Adrenal gland (tissue), 12 donors: ENCODE data around the gene STYX. TPM values are rescaled to one million over a fixed set of nuclear protein-coding genes. Genes with fewer than 3 reads are reported as not detected.

Experiments
- DNase-seq, 7 donors: peaks; one replicate each; pipeline ENCODE4 v3.0.0-alpha.2; 2019 to 2020
- H3K27ac ChIP-seq, 5 donors: fragments of 200-600 bp; sonication (generic) in 4 of 5; 1 replicate in 3 of 5; 2 replicates in 2 of 5; pipeline versions ENCODE4 v1.5.1 to v1.8.0; 2016 to 2020; ENCODE audit warnings: mild to moderate bottlenecking in 1 of 5
- H3K27me3 ChIP-seq: fragments of 200-600 bp; 2 replicates; pipeline ENCODE4 v1.8.0; 2021
- H3K36me3 ChIP-seq, 2 donors: fragments of 200-600 bp; replicated peaks in 1 of 2; 1 replicate in 1 of 2; 2 replicates in 1 of 2; pipeline versions ENCODE4 v1.5.1 to v1.8.0; 2018 to 2022
- H3K4me1 ChIP-seq, 2 donors: fragments of 200-600 bp; replicated peaks in 1 of 2; 1 replicate in 1 of 2; 2 replicates in 1 of 2; pipeline versions ENCODE4 v1.5.1 to v1.8.0; 2018 to 2021
- H3K4me3 ChIP-seq, 4 donors: fragments of 200-600 bp; sonication (generic) in 3 of 4; one replicate each; pipeline ENCODE4 v1.5.1; 2016 to 2018
- H3K9me3 ChIP-seq, 3 donors: fragments of 200-600 bp; sonication (generic) in 1 of 3; replicated peaks in 1 of 3; 1 replicate in 2 of 3; 2 replicates in 1 of 3; pipeline versions ENCODE4 v1.5.1 to v1.8.0; 2016 to 2021
- POLR2A ChIP-seq, 2 donors: fragments of 450-650 bp; IDR thresholded peaks; one replicate each; pipeline ENCODE4 v1.6.1; 2017; ENCODE audit warnings: antibody characterized with exemption in 2 of 2, mild to moderate bottlenecking in 2 of 2, moderate library complexity in 1 of 2
- WGBS, 4 donors: extraction: QIAGEN DNeasy Blood & Tissue Kit in 2 of 4; methylation state at CpG; one replicate each; pipeline versions ENCODE4 v1.1.5 to v1.1.7; 2013 to 2017; 5-methylcytosine and 5-hydroxymethylcytosine counted together
- intact Hi-C, 2 donors: fragments of 100-400 bp; cut with DNase I; formaldehyde crosslinking; loops; one replicate each; pipeline versions ENCODE4 v1.14.1 to v1.15.0; 2022 to 2023
- polyA plus RNA-seq, 3 donors: library from polyadenylated mRNA; stranded (reverse); fragments of 200-250 nt in 2 of 3; fragments of 350-450 nt in 1 of 3; fragmentation: Illumina TruSeq in 1 of 3; extraction: RNeasy Lipid Tissue Mini Kit (QIAGEN cat#74804) in 1 of 3; gene quantifications; one replicate each; pipeline ENCODE4 v1.2.3, GENCODE V29; 2013 to 2014
- small RNA-seq, 2 donors: library from RNA; depleted of rRNA; stranded (forward); fragments of <200 nt; gene quantifications; one replicate each; pipeline ENCODE3, GENCODE V24; 2016
- total RNA-seq, 9 donors: library from RNA; depleted of rRNA in 4 of 9; stranded (reverse); fragments of >200 nt in 4 of 9; fragments of 120-200 nt in 1 of 9; fragmentation: NEBNext Ultra II Directional in 1 of 9; extraction: Animal tissue kit (Norgen Biotek cat#: 25700) in 1 of 9; gene quantifications; one replicate each; pipeline versions ENCODE4 v1.1.0 to v1.2.4, GENCODE V29; 2013 to 2023
- TF ChIP-seq, protein P1 (sequence below), 6 experiments: fragments of 450-650 bp in 4 of 6; fragments of 200-600 bp in 2 of 6; sonication (generic) in 1 of 6; IDR thresholded peaks; 1 replicate in 5 of 6; 2 replicates in 1 of 6; pipeline versions ENCODE4 v1.5.1 to v1.8.0; 2016 to 2021; ENCODE audit warnings: antibody characterized with exemption in 6 of 6, mild to moderate bottlenecking in 2 of 6, moderate library complexity in 1 of 6
- donor health status: healthy with polysubstance abuse.
- donor health status: Bipolar disorder and iron deficiency.
- donor health status: DM: yes; HTN: yes; CAD: no.
- donor health status: DM: no; HTN: no; CAD: no.
- donor health status: DM: no; HTN: no; CAD: no.
- donor health status: DM: yes; HTN: yes; CAD: no.

Gene STYX
- total and polyA plus RNA-seq, 12 donors = 1.6 to 13.0 (median 6.4) TPM

DNA sequence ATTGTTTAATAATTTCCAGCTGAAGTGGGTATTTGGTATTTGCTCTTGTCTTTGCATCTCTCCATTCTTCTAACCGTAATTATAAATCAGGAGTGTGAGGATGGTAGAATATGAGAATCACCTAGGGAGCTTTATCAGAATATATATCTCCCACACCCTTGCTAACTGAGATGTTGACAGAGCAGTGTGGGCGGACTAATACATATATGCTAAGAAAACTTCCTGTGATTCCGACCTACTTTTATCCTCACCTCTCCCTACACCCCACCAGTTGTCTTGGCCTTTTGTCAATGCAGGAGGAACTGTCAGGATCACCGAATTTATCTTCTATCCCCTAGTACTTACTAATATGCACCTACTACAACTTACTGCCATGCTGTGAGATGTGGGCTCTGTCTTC lies 76.1 kb downstream of the STYX start:
- intact Hi-C loops = no loop called here
- H3K4me1 ChIP-seq = no peaks in the 10 kb centered on the region
- no peak overlapping the region for H3K4me3 ChIP-seq
- no peaks in the 10 kb centered on the region for H3K27me3 ChIP-seq
- no peak for DNase-seq
- WGBS, 4 donors = 90 to 96% (median 93%) methylated on average over 4 of the region's 4 CpGs
- H3K36me3 ChIP-seq = no peaks in the 10 kb centered on the region
- TF ChIP-seq POLR2A (IDR thresholded peaks at IDR 0.05) = no peak
- TF ChIP-seq, protein P1, sequence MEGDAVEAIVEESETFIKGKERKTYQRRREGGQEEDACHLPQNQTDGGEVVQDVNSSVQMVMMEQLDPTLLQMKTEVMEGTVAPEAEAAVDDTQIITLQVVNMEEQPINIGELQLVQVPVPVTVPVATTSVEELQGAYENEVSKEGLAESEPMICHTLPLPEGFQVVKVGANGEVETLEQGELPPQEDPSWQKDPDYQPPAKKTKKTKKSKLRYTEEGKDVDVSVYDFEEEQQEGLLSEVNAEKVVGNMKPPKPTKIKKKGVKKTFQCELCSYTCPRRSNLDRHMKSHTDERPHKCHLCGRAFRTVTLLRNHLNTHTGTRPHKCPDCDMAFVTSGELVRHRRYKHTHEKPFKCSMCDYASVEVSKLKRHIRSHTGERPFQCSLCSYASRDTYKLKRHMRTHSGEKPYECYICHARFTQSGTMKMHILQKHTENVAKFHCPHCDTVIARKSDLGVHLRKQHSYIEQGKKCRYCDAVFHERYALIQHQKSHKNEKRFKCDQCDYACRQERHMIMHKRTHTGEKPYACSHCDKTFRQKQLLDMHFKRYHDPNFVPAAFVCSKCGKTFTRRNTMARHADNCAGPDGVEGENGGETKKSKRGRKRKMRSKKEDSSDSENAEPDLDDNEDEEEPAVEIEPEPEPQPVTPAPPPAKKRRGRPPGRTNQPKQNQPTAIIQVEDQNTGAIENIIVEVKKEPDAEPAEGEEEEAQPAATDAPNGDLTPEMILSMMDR (IDR thresholded peaks at IDR 0.05) = no peak
- H3K9me3 ChIP-seq = no peaks in the 10 kb centered on the region
- no peak overlapping the region for H3K27ac ChIP-seq

DNA sequence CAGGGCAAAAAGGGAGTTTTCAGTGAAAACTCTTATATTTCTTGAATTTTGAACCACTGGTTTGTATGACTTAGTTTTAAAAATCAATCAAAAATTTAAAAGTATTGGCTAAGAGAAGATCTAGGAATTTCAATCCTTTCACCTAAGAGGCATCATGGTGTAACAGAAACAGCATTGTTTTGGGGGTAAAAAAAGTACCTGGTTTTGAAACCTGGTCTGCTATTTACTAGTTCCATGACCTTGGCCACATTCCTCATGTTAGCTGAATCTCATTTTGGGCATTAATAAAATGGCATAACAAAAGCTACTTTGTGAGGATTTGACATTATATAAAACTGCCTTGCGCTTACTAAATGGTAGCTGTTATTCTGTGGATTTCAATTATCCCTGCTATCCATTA lies 78.1 kb downstream of the STYX start:
- H3K9me3 ChIP-seq = no peaks in the 10 kb centered on the region
- no peaks in the 10 kb centered on the region for H3K27me3 ChIP-seq
- DNase-seq = no peak
- H3K4me3 ChIP-seq = no peak overlapping the region
- no peaks in the 10 kb centered on the region for H3K36me3 ChIP-seq
- WGBS, 4 donors = 83 to 95% (median 91%) methylated on average over 1 of the region's 1 CpG
- TF ChIP-seq, protein P1 (IDR thresholded peaks at IDR 0.05) = no peak
- no peak for TF ChIP-seq POLR2A (IDR thresholded peaks at IDR 0.05)
- no peak overlapping the region for H3K27ac ChIP-seq
- no peaks in the 10 kb centered on the region for H3K4me1 ChIP-seq
- intact Hi-C loops = no loop called here

DNA sequence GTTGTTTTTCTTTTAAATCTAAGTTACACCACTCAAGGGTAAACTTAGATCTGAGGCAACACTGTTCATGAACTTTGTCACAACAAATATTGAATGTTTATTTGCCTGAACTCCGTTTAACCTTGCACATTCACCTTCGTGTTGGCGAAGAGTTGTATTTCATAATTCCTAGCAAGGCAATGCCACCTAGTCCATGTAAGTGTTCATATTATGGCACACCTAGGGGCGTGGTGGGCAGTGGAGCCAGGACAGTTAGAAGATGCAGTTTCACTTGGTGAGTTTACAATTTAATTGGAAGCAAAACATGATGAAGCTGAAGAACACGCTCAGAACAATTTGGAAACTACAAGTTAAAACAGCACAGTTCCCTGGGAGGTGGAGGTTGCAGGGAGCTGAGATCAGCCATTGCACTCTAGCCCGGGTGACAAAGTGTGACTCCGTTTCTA lies 91.9 kb downstream of the STYX start:
- H3K4me3 ChIP-seq = no peak overlapping the region
- 66 to 72% (median 68%) methylated on average over 7 of the region's 7 CpGs for WGBS, 4 donors
- TF ChIP-seq, protein P1 (IDR thresholded peaks at IDR 0.05) = no peak
- no peak for TF ChIP-seq POLR2A (IDR thresholded peaks at IDR 0.05)
- H3K4me1 ChIP-seq = peaks cover 0 to 5% of the 10 kb centered on the region in 2 donors
- no peaks in the 10 kb centered on the region for H3K9me3 ChIP-seq
- intact Hi-C loops = loop anchor here in 1 of 2 donors (5.0 to 10.0 kb wide), 3 partner anchors 140 to 483 kb away; no protein-coding TSS in a partner anchor
- no peak overlapping the region for H3K27ac ChIP-seq
- no peak for DNase-seq
- no peaks in the 10 kb centered on the region for H3K36me3 ChIP-seq
- no peaks in the 10 kb centered on the region for H3K27me3 ChIP-seq

DNA sequence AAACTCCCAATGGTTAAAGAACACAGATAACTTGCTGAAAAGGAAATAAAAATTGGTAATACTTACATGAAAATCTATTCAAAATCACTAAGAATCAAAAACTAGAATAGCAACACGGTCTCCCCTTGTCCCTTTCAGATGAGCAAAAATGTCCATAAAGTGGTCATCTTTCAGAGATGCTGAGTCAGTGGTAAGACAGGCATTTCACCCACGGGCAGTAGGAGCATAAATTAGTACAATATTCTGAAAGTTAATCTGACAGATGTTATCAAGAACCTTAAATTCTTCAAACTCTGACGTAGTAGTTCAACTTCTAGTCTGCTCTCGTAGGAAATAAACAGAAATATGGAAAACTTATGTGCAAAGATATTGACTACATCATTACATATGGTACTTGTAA lies 94.5 kb downstream of the STYX start:
- Histone ChIP-seq H3K4me1 (peaks cover 0 to 5% of the 10 kb centered on the region in 2 donors), H3K27ac (no peak overlapping the region), H3K4me3 (no peak overlapping the region), H3K9me3 (no peaks in the 10 kb centered on the region), H3K27me3 (no peaks in the 10 kb centered on the region), H3K36me3 (no peaks in the 10 kb centered on the region)
- WGBS, 4 donors = 29 to 37% (median 31%) methylated on average over 4 of the region's 4 CpGs
- intact Hi-C loops = loop anchor here in 1 of 2 donors (5.0 to 10.0 kb wide), 3 partner anchors 138 to 480 kb away; no protein-coding TSS in a partner anchor
- no peak for DNase-seq
- no peak for TF ChIP-seq POLR2A (IDR thresholded peaks at IDR 0.05)
- TF ChIP-seq, protein P1 (IDR thresholded peaks at IDR 0.05) = no peak

Small RNA genes lying within 50 kb of the gene (small RNA-seq; reads per million reads assigned to genes)
- gene AL139317.2 = 0 reads per million in 2 donors

Other genes starting within 250 kb of the STYX start
- 1 to 10 TPM; 1.7 to 7.2 (median 5.8) TPM for gene TXNDC16, start 177.7 kb upstream of the STYX start, total RNA-seq
- gene TXNDC16, start 177.7 kb upstream of the STYX start, polyA plus RNA-seq = 1 to 10 TPM; 1.3 to 5.5 (median 1.4) TPM
- 1 to 10 TPM in 2 of 9 donors, under 1 TPM in 7; 0.09 to 2.8 (median 0.52) TPM for gene GPR137C, start 177.3 kb upstream of the STYX start, total RNA-seq
- gene GPR137C, start 177.3 kb upstream of the STYX start, polyA plus RNA-seq = 1 to 10 TPM in 1 of 3 donors, under 1 TPM in 2; 0.74 to 1.4 (median 0.81) TPM
- gene ERO1A, start 34.6 kb upstream of the STYX start, total RNA-seq = 10 to 100 TPM; 17.6 to 35.2 (median 25.2) TPM
- gene ERO1A, start 34.6 kb upstream of the STYX start, polyA plus RNA-seq = 10 to 100 TPM in 2 of 3 donors, 1 to 10 TPM in 1; 8.8 to 21.0 (median 11.7) TPM
- gene PSMC6, start 23.0 kb upstream of the STYX start, total RNA-seq = 100 to 1,000 TPM in 3 of 9 donors, 10 to 100 TPM in 6; 50.6 to 235 (median 84.9) TPM
- gene PSMC6, start 23.0 kb upstream of the STYX start, polyA plus RNA-seq = 100 to 1,000 TPM in 2 of 3 donors, 10 to 100 TPM in 1; 55.2 to 226 (median 133) TPM
- 10 to 100 TPM in 8 of 9 donors, 1 to 10 TPM in 1; 4.6 to 22.4 (median 14.1) TPM for gene GNPNAT1, start 61.4 kb downstream of the STYX start, total RNA-seq
- 10 to 100 TPM in 1 of 3 donors, 1 to 10 TPM in 2; 5.0 to 30.1 (median 5.3) TPM for gene GNPNAT1, start 61.4 kb downstream of the STYX start, polyA plus RNA-seq
- gene FERMT2, start 220.9 kb downstream of the STYX start, total RNA-seq = 10 to 100 TPM; 31.1 to 53.8 (median 41.2) TPM
- gene FERMT2, start 220.9 kb downstream of the STYX start, polyA plus RNA-seq = 10 to 100 TPM; 22.8 to 50.2 (median 29.5) TPM